Measurements from ENCODE around the gene UBXN2A.

The UBXN2A gene

DNA sequence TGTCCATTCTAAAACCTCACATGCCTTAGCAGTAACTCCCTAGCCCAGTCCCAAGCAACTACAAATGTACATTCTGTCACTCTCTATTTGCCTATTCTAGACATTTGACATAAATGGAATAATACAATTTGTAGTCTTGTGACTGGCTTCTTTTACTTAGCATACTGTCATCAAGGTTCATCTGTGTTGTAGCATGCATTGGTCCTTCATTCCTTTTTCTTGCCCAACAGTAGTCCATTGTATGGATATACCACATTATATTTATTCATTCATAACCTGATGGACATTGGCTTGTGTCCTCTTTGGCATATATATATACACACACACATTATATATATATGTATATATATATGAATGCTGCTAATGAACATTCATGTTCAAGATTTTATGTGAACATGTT lies 67.4 kb downstream of the UBXN2A start:
- no peak overlapping the region for H3K4me3 ChIP-seq (ENCODE audit: low read depth, low read length)
- TF ChIP-seq, protein P1, sequence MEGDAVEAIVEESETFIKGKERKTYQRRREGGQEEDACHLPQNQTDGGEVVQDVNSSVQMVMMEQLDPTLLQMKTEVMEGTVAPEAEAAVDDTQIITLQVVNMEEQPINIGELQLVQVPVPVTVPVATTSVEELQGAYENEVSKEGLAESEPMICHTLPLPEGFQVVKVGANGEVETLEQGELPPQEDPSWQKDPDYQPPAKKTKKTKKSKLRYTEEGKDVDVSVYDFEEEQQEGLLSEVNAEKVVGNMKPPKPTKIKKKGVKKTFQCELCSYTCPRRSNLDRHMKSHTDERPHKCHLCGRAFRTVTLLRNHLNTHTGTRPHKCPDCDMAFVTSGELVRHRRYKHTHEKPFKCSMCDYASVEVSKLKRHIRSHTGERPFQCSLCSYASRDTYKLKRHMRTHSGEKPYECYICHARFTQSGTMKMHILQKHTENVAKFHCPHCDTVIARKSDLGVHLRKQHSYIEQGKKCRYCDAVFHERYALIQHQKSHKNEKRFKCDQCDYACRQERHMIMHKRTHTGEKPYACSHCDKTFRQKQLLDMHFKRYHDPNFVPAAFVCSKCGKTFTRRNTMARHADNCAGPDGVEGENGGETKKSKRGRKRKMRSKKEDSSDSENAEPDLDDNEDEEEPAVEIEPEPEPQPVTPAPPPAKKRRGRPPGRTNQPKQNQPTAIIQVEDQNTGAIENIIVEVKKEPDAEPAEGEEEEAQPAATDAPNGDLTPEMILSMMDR (IDR thresholded peaks at IDR 0.05; ENCODE audit: borderline replicate concordance, insufficient read depth, low read depth, low read length) = no peak

DNA sequence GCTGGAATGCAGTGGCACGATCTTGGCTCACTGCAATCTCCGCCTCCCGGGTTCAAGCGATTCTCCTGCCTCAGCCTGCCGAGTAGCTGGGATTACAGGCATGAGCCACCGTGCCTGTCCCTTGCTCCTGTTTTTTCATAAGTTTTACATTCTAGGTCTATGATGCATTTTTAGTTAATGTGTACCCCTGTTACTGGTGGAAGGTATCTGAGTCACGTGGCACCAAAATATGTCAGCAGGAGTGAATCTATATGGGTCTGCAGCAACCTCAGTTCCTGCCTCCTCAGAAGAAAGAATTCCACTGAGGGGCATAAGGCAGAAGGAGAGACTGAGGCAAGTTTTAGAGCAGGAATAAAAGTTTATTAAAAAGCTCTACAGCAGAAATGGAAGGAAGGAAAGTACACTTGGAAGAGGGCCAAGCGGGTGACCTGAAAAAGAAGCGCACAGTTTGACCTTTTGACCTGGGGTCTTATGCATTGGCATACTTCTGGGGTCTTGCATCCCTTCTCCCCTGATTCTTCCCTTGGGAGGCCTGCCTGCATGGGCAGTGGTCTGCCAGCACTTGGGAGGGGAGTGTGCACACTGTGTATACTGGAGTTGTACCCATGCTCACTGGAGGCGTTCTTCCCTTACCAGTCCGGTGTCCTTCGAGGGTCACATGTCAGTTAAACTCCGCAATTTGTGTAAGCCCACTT lies 68.6 kb downstream of the UBXN2A start:
- TF ChIP-seq, protein P1 (IDR thresholded peaks at IDR 0.05; ENCODE audit: borderline replicate concordance, insufficient read depth, low read depth, low read length) = no peak
- H3K4me3 ChIP-seq (ENCODE audit: low read depth, low read length) = no peak overlapping the region

DNA sequence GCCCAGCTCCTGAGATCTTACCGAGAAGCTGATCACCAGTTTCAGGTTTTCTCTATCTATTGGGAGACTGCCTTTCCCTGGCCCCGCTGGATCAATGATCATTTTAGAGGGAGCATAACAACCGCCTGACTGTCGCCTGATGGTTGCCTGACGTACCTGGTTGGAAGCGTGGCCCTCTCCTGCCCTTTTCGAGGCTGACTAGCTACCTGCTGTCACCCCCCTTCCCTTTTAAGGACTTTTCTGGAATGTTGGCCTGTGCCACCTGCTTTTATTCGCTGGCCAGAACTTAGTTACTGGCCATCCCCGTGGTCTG lies 69.1 kb downstream of the UBXN2A start:
- H3K4me3 ChIP-seq (ENCODE audit: low read depth, low read length) = no peak overlapping the region
- TF ChIP-seq, protein P1 (IDR thresholded peaks at IDR 0.05; ENCODE audit: borderline replicate concordance, insufficient read depth, low read depth, low read length) = no peak

DNA sequence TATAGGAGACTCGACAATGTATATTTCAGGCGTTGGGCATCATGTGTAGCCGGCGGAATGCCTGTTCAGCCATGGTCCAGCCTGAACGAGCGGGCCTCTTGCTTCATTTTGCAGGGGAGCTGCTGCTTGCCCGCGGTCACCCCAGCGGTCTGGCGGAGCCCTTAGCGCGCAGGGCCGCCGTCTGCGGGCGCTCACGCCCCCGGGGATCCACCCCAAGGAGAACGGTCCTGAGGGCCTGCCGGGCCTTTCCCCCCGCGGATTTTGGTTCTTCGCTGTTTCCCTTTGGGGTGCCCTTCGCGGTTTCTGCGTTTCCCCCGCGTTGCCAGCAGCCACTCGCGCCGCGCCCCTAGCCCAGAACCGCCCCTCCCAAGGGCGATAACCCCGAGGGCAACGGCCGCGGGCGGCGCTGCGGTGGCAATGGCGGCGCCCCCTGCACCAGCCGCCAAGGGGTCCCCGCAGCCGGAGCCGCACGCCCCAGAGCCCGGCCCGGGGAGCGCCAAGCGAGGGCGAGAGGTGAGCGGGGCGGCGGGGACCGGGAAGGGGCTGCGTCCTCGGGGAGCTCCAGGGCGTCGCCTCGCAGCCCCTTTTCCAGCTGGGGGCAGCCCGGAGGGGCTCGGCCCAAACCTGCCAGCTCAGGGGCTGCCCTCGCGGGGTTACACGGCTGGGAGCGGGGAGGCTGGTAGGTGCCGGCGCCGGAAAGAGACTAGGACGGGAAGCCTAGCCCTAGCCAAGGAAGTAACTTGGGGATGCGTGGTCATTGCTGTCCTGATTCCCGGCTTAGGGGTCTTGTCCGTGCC lies 69.6 kb downstream of the UBXN2A start, which contains the start of gene MFSD2B:
Gene MFSD2B, plus strand, starts transcription at position 406 of the 797 bp plus-strand sequence. Its CDS starts 12 bp downstream, at position 418.
- H3K4me3 ChIP-seq (ENCODE audit: low read depth, low read length) = peak within 1 kb of the TSS; percentile 42
- TF ChIP-seq, protein P1 (IDR thresholded peaks at IDR 0.05; ENCODE audit: borderline replicate concordance, insufficient read depth, low read depth, low read length) = no peak

DNA sequence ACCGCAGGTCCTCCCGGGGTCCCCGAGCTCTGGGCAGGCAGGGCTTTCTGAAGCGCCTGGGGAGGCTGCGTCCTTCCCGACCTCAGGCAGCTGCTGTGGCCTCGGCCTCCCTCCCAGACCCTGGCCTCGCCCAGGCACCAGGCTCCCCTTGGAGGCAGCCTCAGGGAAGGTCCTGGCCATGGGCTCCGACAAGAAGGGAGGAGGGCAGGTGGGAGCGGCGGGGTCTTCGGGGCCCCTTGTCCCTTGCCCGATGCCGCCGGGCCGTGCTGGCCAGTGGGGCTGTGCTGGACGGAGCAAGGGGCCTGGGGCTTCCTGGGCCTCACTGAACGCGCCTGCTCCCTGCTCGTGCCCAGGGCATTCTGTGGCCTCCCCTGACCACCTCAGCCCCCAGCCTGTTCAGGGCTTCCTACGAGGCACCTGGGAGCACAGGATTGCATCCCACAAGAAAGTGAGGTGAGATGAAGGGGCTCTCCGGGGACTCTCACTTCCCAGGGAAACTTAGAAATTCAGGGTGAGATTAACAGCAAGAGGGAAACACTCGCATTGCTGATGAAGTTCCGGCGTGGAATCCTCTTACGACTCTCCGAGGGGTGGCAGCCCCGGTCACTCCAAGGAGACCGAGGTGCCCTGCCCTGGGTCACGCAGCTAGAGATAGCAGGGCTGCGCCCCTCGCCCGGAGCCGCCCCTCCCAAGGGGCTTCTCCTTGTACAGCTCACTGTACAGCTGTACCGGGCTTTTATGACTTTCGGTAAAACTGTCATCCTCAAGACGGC lies 70.4 kb downstream of the UBXN2A start:
- peak overlapping the region; percentile 42 for H3K4me3 ChIP-seq (ENCODE audit: low read depth, low read length)
- TF ChIP-seq, protein P1 (IDR thresholded peaks at IDR 0.05; ENCODE audit: borderline replicate concordance, insufficient read depth, low read depth, low read length) = no peak

DNA sequence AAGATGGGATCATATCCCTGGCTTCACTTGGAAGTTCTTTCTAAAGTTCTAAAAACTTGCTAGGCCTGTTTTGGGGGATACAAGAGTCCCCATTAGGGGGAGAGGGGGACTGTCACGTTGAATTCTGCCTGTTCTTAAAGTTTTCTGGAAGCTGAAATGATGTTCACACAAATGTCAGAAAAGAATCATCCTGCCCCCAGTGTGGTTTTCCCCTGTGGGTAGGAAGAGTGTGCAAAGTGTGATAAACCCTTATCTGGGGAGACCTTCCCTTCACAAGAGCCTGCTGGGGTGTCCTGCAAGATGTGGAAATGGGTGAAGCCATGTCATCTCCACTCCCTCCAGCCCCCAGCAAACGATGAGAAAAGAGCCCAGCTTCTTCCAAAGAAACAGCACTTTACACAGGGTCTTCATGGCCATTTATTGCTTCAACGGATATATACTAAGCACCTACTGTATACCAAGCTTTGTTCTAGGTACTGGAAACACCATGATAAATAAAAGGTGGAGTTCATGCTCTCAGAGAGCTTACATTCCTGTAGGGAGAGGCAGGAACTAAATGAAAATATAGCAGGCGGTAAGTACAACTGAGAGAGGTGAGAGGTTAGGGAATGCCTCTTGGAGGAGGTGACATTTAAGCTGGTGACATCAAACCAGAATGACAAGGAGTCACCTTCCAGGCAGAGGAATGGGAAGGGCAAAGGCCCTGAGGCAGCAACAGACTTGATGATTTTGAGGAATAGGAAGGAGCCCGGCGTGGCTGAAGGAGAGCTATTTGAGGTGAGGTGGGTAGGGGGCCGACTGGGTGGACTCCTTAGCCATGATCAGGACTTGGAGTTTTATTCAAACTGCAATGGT lies 71.2 kb downstream of the UBXN2A start:
- no peak overlapping the region for H3K4me3 ChIP-seq (ENCODE audit: low read depth, low read length)
- TF ChIP-seq, protein P1 (IDR thresholded peaks at IDR 0.05; ENCODE audit: borderline replicate concordance, insufficient read depth, low read depth, low read length) = no peak
